GM12872 (cell line): Measurements from ENCODE around the gene C6orf120.

Experiments used
- CTCF ChIP-seq: IDR thresholded peaks from 3 replicates; pipeline ENCODE4 v1.5.1; 2011; ENCODE audit warnings: low read depth, mild to moderate bottlenecking, low read length, moderate library complexity; ENCODE audit not compliant: insufficient read depth

Gene C6orf120

GRCh38 chr6:169741344-169741743, 39.4 kb downstream of the C6orf120 start:
- no peak for TF ChIP-seq CTCF

- TF ChIP-seq CTCF, result no peak
These were observed 43.5 kb downstream of the C6orf120 start for GRCh38 chr6:169745405-169745804.

GRCh38 chr6:169746556-169746955, 44.6 kb downstream of the C6orf120 start:
- no peak for TF ChIP-seq CTCF

DNA sequence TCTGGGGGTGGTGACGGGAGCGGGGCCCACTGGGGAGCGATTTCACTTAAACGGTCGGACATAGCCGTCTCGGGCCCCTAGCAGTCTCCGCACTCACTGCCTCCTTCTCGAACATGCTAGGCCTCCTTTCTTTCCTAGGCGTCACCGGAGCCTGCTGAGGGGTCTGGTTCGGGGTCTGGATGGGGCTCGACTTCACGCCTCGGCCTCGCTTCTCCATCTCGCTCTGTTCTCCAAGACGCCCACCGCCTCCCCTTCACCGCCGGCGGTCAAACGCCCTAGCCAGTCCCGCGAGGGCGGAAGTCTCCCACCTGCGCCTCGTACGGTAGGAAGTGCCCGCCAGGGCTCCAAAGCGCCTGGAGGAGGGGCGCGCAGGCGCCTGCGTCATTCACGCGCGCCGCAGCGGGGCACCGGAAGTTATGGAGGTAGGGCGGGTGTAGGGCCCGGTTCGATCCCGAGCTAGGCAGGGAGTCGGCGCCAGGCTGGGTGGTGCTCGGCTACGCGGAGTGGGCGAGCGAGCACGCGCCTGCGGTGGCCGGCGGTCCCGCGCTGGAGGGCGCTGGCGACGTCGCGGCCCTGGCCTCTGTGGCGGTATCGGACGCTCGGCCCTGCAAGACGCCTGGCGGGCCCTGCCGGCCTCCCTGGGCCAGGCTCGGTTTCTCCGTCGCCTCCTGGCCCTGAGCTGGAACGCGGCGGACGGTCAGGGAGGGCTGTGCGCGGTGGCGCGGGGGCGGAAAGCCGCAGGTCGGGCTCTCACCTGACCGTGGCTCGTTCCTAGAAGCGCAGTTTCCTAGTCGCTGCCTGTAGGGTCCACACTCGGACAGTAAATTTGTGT, 49.5 kb downstream of the C6orf120 start, which contains the start of the genes DYNLT2 and ERMARD:
Gene DYNLT2 (minus strand): TSS at position 331 of the 832 bp plus-strand sequence. CDS start 114 bp downstream, at position 217.
Gene ERMARD (plus strand): TSS at position 381 of the 832 bp plus-strand sequence. CDS start 36 bp downstream, at position 417.
- TF ChIP-seq CTCF, result no peak

DNA sequence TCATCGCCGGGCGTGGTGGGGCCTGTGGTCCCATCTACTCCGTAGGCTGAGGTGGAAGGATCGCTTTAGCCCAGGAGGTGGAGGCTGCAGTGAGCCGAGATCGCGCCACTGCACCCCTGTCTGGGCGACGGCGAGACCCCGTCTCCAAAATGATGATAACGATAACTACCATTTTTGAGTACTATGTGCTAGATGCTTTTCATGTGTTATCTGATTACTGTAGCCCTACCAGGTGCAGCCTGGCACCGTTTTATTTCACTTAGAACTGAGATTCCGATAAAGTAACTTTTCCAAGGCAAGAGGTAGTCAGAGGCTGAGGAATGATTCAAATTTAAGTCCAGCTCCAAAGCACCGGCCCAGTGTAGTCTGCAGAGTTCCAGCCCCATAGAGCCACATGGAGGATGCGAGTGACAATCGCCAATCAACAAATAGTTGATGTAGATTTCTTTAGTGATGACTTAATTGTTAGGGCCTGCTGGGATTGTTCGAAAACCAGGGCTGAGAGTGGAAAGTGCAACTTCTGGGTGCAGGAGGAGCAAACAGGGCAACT, 50.2 kb downstream of the C6orf120 start:
- no peak for TF ChIP-seq CTCF
